Measurements from ENCODE around the gene PDX1. TPM values are rescaled to one million over a fixed set of nuclear protein-coding genes. Genes with fewer than 3 reads are reported as not detected.
A peak's percentile ranks its signal among the peaks of the same experiment; 100 is the strongest.

The PDX1 gene
- polyA plus RNA-seq, 1 donor from 2014 or later = not detected

GRCh38 chr13:27966641-27967202, 46.9 kb downstream of the PDX1 start:
- no peaks in the 10 kb centered on the region for H3K79me2 ChIP-seq (replicated peaks; ENCODE audit: insufficient read depth, low read length)
- no peaks in the 10 kb centered on the region for H4K20me1 ChIP-seq (ENCODE audit: insufficient read depth)
- TF ChIP-seq EZH2 (IDR thresholded peaks at IDR 0.05; ENCODE audit: borderline replicate concordance, insufficient read depth, low read length, poor library complexity, severe bottlenecking) (peak; percentile 80), CTCF (IDR thresholded peaks at IDR 0.05; ENCODE audit: poor library complexity, severe bottlenecking) (no peak)
- peaks cover 100% of the 10 kb centered on the region for H3K27me3 ChIP-seq (ENCODE audit: insufficient read depth, low read depth, low read length)
- H3K27ac ChIP-seq (ENCODE audit: low read length) = no peak overlapping the region
- no peaks in the 10 kb centered on the region for H3K9me3 ChIP-seq (ENCODE audit: low read length)
- no peak overlapping the region for H3K9ac ChIP-seq (ENCODE audit: low read length)
- no peak overlapping the region for H3K4me3 ChIP-seq (ENCODE audit: low read length)
- H3F3A ChIP-seq (ENCODE audit: insufficient read depth, low read length, poor library complexity, severe bottlenecking) = no peaks in the 10 kb centered on the region
- H2AFZ ChIP-seq (ENCODE audit: low read depth, low read length) = no peak overlapping the region
- no peaks in the 10 kb centered on the region for H3K36me3 ChIP-seq (ENCODE audit: insufficient read depth, low read length)
- no peaks in the 10 kb centered on the region for H3K9me2 ChIP-seq (ENCODE audit: insufficient read depth, low read length)
- no peak overlapping the region for H3K4me2 ChIP-seq (ENCODE audit: low read length)

- H2AFZ ChIP-seq (ENCODE audit: low read depth, low read length) = no peak overlapping the region
- H3K4me2 ChIP-seq (ENCODE audit: low read length) = no peak overlapping the region
- no peaks in the 10 kb centered on the region for H4K20me1 ChIP-seq (ENCODE audit: insufficient read depth)
- no peak overlapping the region for H3K4me3 ChIP-seq (ENCODE audit: low read length)
- no peaks in the 10 kb centered on the region for H3K36me3 ChIP-seq (ENCODE audit: insufficient read depth, low read length)
- H3K9me2 ChIP-seq (ENCODE audit: insufficient read depth, low read length) = no peaks in the 10 kb centered on the region
- no peak overlapping the region for H3K27ac ChIP-seq (ENCODE audit: low read length)
- no peaks in the 10 kb centered on the region for H3F3A ChIP-seq (ENCODE audit: insufficient read depth, low read length, poor library complexity, severe bottlenecking)
- H3K9me3 ChIP-seq (ENCODE audit: low read length) = no peaks in the 10 kb centered on the region
- TF ChIP-seq EZH2 (IDR thresholded peaks at IDR 0.05; ENCODE audit: borderline replicate concordance, insufficient read depth, low read length, poor library complexity, severe bottlenecking) = peak; percentile 16
- no peak for TF ChIP-seq REST (IDR thresholded peaks at IDR 0.05; ENCODE audit: borderline replicate concordance)
- no peaks in the 10 kb centered on the region for H3K79me2 ChIP-seq (replicated peaks; ENCODE audit: insufficient read depth, low read length)
- H3K9ac ChIP-seq (ENCODE audit: low read length) = no peak overlapping the region
- H3K27me3 ChIP-seq (ENCODE audit: insufficient read depth, low read depth, low read length) = peaks cover 100% of the 10 kb centered on the region
Observed at GRCh38 chr13:27967203-27967735, 47.5 kb downstream of the PDX1 start.

GRCh38 chr13:27967736-27968315, 48.0 kb downstream of the PDX1 start:
- TF ChIP-seq SMC3 (conservative IDR thresholded peaks at IDR 0.05; ENCODE audit: poor library complexity) (no peak), RAD21 (conservative IDR thresholded peaks at IDR 0.05) (no peak), REST (IDR thresholded peaks at IDR 0.05; ENCODE audit: borderline replicate concordance) (no peak), POLR2AphosphoS5 (IDR thresholded peaks at IDR 0.05) (no peak)
- no peak overlapping the region for H3K9ac ChIP-seq (ENCODE audit: low read length)
- no peaks in the 10 kb centered on the region for H3K79me2 ChIP-seq (replicated peaks; ENCODE audit: insufficient read depth, low read length)
- H4K20me1 ChIP-seq (ENCODE audit: insufficient read depth) = no peaks in the 10 kb centered on the region
- no peaks in the 10 kb centered on the region for H3K36me3 ChIP-seq (ENCODE audit: insufficient read depth, low read length)
- H3K27ac ChIP-seq (ENCODE audit: low read length) = no peak overlapping the region
- no peaks in the 10 kb centered on the region for H3F3A ChIP-seq (ENCODE audit: insufficient read depth, low read length, poor library complexity, severe bottlenecking)
- peak overlapping the region; percentile 51 for H3K4me3 ChIP-seq (ENCODE audit: low read length)
- no peak overlapping the region for H2AFZ ChIP-seq (ENCODE audit: low read depth, low read length)
- no peaks in the 10 kb centered on the region for H3K9me3 ChIP-seq (ENCODE audit: low read length)
- H3K27me3 ChIP-seq (ENCODE audit: insufficient read depth, low read depth, low read length) = peaks cover 100% of the 10 kb centered on the region
- no peaks in the 10 kb centered on the region for H3K9me2 ChIP-seq (ENCODE audit: insufficient read depth, low read length)
- no peak overlapping the region for H3K4me2 ChIP-seq (ENCODE audit: low read length)
